AG09319 (cell line): ENCODE results near the gene IL24.
"Not testable (repeated sequence)": the region's sequence is repeated elsewhere in the genome, so short reads cannot be mapped to it uniquely, and the experiment has no call there.

Experiments used
- DNase-seq: peaks from one replicate; pipeline ENCODE4 v3.0.0-alpha.2; 2010; ENCODE audit warnings: low read depth; ENCODE audit errors: extremely low read depth
- CTCF ChIP-seq: IDR thresholded peaks from 2 replicates; pipeline ENCODE4 v1.5.1; 2011; ENCODE audit warnings: low read depth, mild to moderate bottlenecking, inconsistent platforms, low read length, moderate library complexity

IL24 gene

GRCh38 chr1:206897175-206897574 is at the start of gene IL24:
TSS of gene IL24 (plus strand) at chr1:206897443. CDS start at chr1:206897833, 390 bp downstream.
- no peak for DNase-seq
- TF ChIP-seq CTCF: no peak

- no peak for TF ChIP-seq CTCF
- DNase-seq: no peak
These were observed 49.3 kb upstream of the IL24 start for GRCh38 chr1:206847946-206848345.

GRCh38 chr1:206850401-206850800 is 46.8 kb upstream of the IL24 start:
- no peak for TF ChIP-seq CTCF
- no peak for DNase-seq

- peak; percentile 53 for DNase-seq
- no peak for TF ChIP-seq CTCF
These were observed 45.8 kb upstream of the IL24 start for GRCh38 chr1:206851341-206852010.

- not testable (repeated sequence) for DNase-seq
These were observed 44.6 kb upstream of the IL24 start for GRCh38 chr1:206852662-206853061.

- DNase-seq: not testable (repeated sequence)
These were observed 43.5 kb upstream of the IL24 start for GRCh38 chr1:206853696-206854095.

- no peak for DNase-seq
These were observed 42.7 kb upstream of the IL24 start for GRCh38 chr1:206854401-206855129.

GRCh38 chr1:206855859-206856258 is 41.4 kb upstream of the IL24 start:
- no peak for TF ChIP-seq CTCF
- no peak for DNase-seq

More at GRCh38 chr1:206854401-206855129, 42.7 kb upstream of the IL24 start:
- no peak for TF ChIP-seq CTCF
